Liver (tissue), 9 donors: ENCODE results near the gene RPS6KA2. TPM values are rescaled to one million over a fixed set of nuclear protein-coding genes. Genes with fewer than 3 reads are reported as not detected.

Experiments used
- DNase-seq: peaks from one replicate; pipeline ENCODE4 v3.0.0-alpha.2; 2017; ENCODE audit warnings: low spot score
- H3K27ac ChIP-seq, 2 donors: one replicate each; pipeline ENCODE4 v1.7.0; 2013; ENCODE audit warnings: inconsistent platforms in 2 of 2, low read length in 2 of 2, control low read depth in 1 of 2, low read depth in 1 of 2, mild to moderate bottlenecking in 1 of 2
- H3K27me3 ChIP-seq, 4 donors: one replicate each; pipeline versions ENCODE4 v1.6.1 to v1.7.0; 2013; ENCODE audit warnings: low read length in 3 of 4, inconsistent platforms in 1 of 4, mild to moderate bottlenecking in 1 of 4, moderate library complexity in 1 of 4; ENCODE audit not compliant: control insufficient read depth in 4 of 4, insufficient read depth in 4 of 4
- H3K36me3 ChIP-seq, 4 donors: one replicate each; pipeline versions ENCODE4 v1.6.1 to v1.7.0; 2013; ENCODE audit warnings: low read length in 3 of 4, mild to moderate bottlenecking in 3 of 4, low read depth in 1 of 4, moderate library complexity in 1 of 4; ENCODE audit not compliant: control insufficient read depth in 4 of 4, insufficient read depth in 3 of 4
- H3K4me1 ChIP-seq, 4 donors: one replicate each; pipeline versions ENCODE4 v1.6.1 to v1.7.0; 2013; ENCODE audit warnings: low read length in 3 of 4, mild to moderate bottlenecking in 3 of 4, moderate library complexity in 1 of 4; ENCODE audit not compliant: control insufficient read depth in 4 of 4, insufficient read depth in 4 of 4
- H3K4me3 ChIP-seq, 3 donors: one replicate each; pipeline versions ENCODE4 v1.6.1 to v1.7.0; 2013; ENCODE audit warnings: low read length in 3 of 3, control low read depth in 1 of 3, low read depth in 1 of 3, mild to moderate bottlenecking in 1 of 3
- H3K9ac ChIP-seq, 2 donors: one replicate each; pipeline ENCODE4 v1.7.0; 2013; ENCODE audit warnings: low read length in 2 of 2, mild to moderate bottlenecking in 2 of 2, moderate library complexity in 2 of 2, control low read depth in 1 of 2, low read depth in 1 of 2
- H3K9me3 ChIP-seq, 4 donors: one replicate each; pipeline versions ENCODE4 v1.6.1 to v1.7.0; 2013; ENCODE audit warnings: low read length in 3 of 4; ENCODE audit not compliant: control insufficient read depth in 4 of 4
- EGR1 ChIP-seq, 2 donors: IDR thresholded peaks; 2 replicates each; pipeline ENCODE4 v1.6.1; 2016 to 2018; ENCODE audit warnings: antibody characterized with exemption in 2 of 2, low read depth in 2 of 2
- FOXA1 ChIP-seq: IDR thresholded peaks from 2 replicates; pipeline ENCODE4 v1.6.1; 2016; ENCODE audit warnings: antibody characterized with exemption
- FOXA2 ChIP-seq: IDR thresholded peaks from 2 replicates; pipeline ENCODE4 v1.6.1; 2016; ENCODE audit warnings: antibody characterized with exemption
- GABPA ChIP-seq, 2 donors: IDR thresholded peaks in 1 of 2; conservative IDR thresholded peaks in 1 of 2; 2 replicates each; pipeline ENCODE4 v1.6.1; 2016; ENCODE audit warnings: antibody characterized with exemption in 2 of 2, mild to moderate bottlenecking in 1 of 2, moderate library complexity in 1 of 2
- HNF4A ChIP-seq, 2 donors: conservative IDR thresholded peaks; 2 replicates each; pipeline ENCODE4 v1.6.1; 2016; ENCODE audit warnings: antibody characterized with exemption in 2 of 2, mild to moderate bottlenecking in 2 of 2
- HNF4G ChIP-seq: IDR thresholded peaks from 2 replicates; pipeline ENCODE4 v1.6.1; 2016; ENCODE audit warnings: antibody characterized with exemption
- JUND ChIP-seq, 2 donors: IDR thresholded peaks; 2 replicates each; pipeline ENCODE4 v1.6.1; 2016; ENCODE audit warnings: antibody characterized with exemption in 2 of 2
- NR2F2 ChIP-seq: IDR thresholded peaks from 2 replicates; pipeline ENCODE4 v1.6.1; 2016; ENCODE audit warnings: antibody characterized with exemption
- RAD21 ChIP-seq, 2 donors: IDR thresholded peaks; 2 replicates each; pipeline ENCODE4 v1.6.1; 2016; ENCODE audit warnings: antibody characterized with exemption in 2 of 2, mild to moderate bottlenecking in 2 of 2
- RXRA ChIP-seq, 2 donors: IDR thresholded peaks; 2 replicates each; pipeline ENCODE4 v1.6.1; 2017 to 2018; ENCODE audit warnings: antibody characterized with exemption in 2 of 2, mild to moderate bottlenecking in 1 of 2
- SP1 ChIP-seq: IDR thresholded peaks from 2 replicates; pipeline ENCODE4 v1.6.1; 2018; ENCODE audit warnings: antibody characterized with exemption, mild to moderate bottlenecking
- TAF1 ChIP-seq: conservative IDR thresholded peaks from 2 replicates; pipeline ENCODE4 v1.6.1; 2016; ENCODE audit warnings: antibody characterized with exemption, mild to moderate bottlenecking
- YY1 ChIP-seq: IDR thresholded peaks from 2 replicates; pipeline ENCODE4 v1.6.1; 2016; ENCODE audit warnings: antibody characterized with exemption, mild to moderate bottlenecking
- WGBS: extraction: QIAGEN DNeasy Blood & Tissue Kit; methylation state at CpG from one replicate; pipeline ENCODE4 v1.1.7; 2013; 5-methylcytosine and 5-hydroxymethylcytosine counted together
- polyA plus RNA-seq, 2 donors: library from polyadenylated mRNA; stranded (reverse) in 1 of 2; unstranded in 1 of 2; fragments of 200-250 nt in 1 of 2; fragments of >200 nt in 1 of 2; fragmentation: Nextera tagmentation in 1 of 2; extraction: Ambion mirVana in 1 of 2; gene quantifications; one replicate each; pipeline versions ENCODE4 v1.2.1 to v1.2.3, GENCODE V29; 2013 to 2015
- total RNA-seq, 2 donors: library from RNA; depleted of rRNA; stranded (reverse); fragments of >200 nt; gene quantifications; one replicate each; pipeline ENCODE4 v1.2.3, GENCODE V29; 2014
- TF ChIP-seq, protein P1 (sequence below): fragments of 150-350 bp; IDR thresholded peaks from 2 replicates; pipeline ENCODE4 v1.5.1; 2017; ENCODE audit warnings: improper control_type of control experiment, low read depth, low read length; ENCODE audit not compliant: missing input control
- TF ChIP-seq, protein P2 (sequence below): IDR thresholded peaks from 2 replicates; pipeline ENCODE4 v1.6.1; 2016; ENCODE audit warnings: antibody characterized with exemption
- TF ChIP-seq, protein P3 (sequence below): IDR thresholded peaks from 2 replicates; pipeline ENCODE4 v1.6.1; 2016; ENCODE audit warnings: antibody characterized with exemption
- TF ChIP-seq, protein P4 (sequence below): IDR thresholded peaks from 2 replicates; pipeline ENCODE4 v1.6.1; 2016; ENCODE audit warnings: antibody characterized with exemption
- TF ChIP-seq, protein P5 (sequence below): IDR thresholded peaks from 2 replicates; pipeline ENCODE4 v1.6.1; 2016; ENCODE audit warnings: antibody characterized with exemption, mild to moderate bottlenecking
- donor health status: healthy.
- donor health status: healthy.
- donor health status: healthy.
- donor health status: healthy.
- donor health status: healthy.

Gene RPS6KA2
- total and polyA plus RNA-seq, 4 donors, result 2.5 to 9.0 (median 5.0) TPM

DNA sequence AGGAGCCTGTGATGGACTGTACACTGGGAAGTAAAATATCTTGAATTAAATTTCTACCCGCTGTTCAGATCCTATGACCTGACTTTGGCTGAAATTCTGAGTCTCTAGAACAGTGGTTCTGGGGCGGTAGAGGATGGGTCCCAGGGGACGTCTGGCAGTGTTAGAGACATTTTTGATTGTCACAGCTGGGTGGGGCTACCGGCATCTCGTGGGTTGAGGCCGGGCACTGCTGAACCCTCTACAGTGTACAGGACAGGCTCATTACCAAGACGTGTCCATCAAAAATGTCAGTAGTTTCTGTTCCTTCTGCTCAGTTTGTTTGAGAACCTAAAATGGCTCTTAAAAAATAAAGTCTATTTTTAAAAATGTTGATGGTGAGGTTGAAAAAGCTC is 11.5 kb upstream of the RPS6KA2 start (continued):
- TF ChIP-seq HNF4A (conservative IDR thresholded peaks at IDR 0.05), result no peak
- TF ChIP-seq, protein P1, sequence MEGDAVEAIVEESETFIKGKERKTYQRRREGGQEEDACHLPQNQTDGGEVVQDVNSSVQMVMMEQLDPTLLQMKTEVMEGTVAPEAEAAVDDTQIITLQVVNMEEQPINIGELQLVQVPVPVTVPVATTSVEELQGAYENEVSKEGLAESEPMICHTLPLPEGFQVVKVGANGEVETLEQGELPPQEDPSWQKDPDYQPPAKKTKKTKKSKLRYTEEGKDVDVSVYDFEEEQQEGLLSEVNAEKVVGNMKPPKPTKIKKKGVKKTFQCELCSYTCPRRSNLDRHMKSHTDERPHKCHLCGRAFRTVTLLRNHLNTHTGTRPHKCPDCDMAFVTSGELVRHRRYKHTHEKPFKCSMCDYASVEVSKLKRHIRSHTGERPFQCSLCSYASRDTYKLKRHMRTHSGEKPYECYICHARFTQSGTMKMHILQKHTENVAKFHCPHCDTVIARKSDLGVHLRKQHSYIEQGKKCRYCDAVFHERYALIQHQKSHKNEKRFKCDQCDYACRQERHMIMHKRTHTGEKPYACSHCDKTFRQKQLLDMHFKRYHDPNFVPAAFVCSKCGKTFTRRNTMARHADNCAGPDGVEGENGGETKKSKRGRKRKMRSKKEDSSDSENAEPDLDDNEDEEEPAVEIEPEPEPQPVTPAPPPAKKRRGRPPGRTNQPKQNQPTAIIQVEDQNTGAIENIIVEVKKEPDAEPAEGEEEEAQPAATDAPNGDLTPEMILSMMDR, result no peak
- TF ChIP-seq, protein P2, sequence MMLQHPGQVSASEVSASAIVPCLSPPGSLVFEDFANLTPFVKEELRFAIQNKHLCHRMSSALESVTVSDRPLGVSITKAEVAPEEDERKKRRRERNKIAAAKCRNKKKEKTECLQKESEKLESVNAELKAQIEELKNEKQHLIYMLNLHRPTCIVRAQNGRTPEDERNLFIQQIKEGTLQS, result no peak

DNA sequence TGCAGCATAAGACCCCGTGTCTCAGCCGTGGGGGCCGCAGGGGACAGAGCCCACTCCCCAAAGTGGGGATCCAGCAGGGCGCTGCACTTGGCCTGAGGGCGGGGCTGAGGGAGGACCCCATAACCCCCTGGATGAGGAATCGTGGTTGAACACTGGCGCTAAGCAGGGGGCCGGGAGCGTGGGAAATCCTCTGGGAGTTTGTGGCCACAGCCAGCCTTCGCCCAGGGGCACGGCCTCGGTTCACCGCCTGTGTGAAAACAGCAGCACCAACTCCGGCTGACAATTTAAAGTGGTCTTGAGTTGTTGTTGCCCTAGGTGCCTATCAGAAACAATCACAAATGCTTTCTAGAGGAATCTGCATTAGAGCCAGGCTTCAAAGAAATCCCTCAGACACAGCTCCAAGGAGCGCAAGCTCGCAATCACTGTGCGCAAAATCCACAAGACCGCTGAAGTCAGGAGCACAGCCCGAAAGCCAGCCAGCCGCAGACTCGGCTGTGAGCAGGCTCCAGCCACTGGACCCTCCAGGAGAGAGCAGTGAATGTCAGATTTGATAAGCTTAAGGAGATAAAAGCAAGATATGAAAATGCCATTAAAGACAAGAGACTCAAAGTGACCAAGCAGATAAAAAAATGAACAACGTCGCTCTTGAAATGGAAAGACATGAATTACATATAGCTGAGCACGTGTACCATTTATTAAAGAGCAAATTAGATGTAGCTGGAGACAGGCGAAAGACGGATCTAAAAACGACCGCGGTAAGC is 10.9 kb upstream of the RPS6KA2 start:
- Histone ChIP-seq H3K4me1 (no peaks in the 10 kb centered on the region), H3K36me3 (no peaks in the 10 kb centered on the region), H3K27me3 (no peaks in the 10 kb centered on the region), H3K27ac (no peak overlapping the region), H3K4me3 (no peak overlapping the region), H3K9me3 (no peaks in the 10 kb centered on the region), H3K9ac (no peak overlapping the region)
- TF ChIP-seq, protein P1, result no peak
- TF ChIP-seq GABPA (IDR thresholded peaks at IDR 0.05 in 1 of 2, conservative IDR thresholded peaks at IDR 0.05 in 1 of 2) (no peak), FOXA1 (no peak), EGR1 (IDR thresholded peaks at IDR 0.05; ENCODE audit: low read depth in 2 of 2) (no peak), RAD21 (IDR thresholded peaks at IDR 0.05) (no peak), FOXA2 (no peak), NR2F2 (no peak), TAF1 (no peak), JUND (IDR thresholded peaks at IDR 0.05) (no peak), RXRA (IDR thresholded peaks at IDR 0.05) (no peak), YY1 (no peak), HNF4A (conservative IDR thresholded peaks at IDR 0.05) (no peak), SP1 (no peak), HNF4G (no peak)
- TF ChIP-seq, protein P3, sequence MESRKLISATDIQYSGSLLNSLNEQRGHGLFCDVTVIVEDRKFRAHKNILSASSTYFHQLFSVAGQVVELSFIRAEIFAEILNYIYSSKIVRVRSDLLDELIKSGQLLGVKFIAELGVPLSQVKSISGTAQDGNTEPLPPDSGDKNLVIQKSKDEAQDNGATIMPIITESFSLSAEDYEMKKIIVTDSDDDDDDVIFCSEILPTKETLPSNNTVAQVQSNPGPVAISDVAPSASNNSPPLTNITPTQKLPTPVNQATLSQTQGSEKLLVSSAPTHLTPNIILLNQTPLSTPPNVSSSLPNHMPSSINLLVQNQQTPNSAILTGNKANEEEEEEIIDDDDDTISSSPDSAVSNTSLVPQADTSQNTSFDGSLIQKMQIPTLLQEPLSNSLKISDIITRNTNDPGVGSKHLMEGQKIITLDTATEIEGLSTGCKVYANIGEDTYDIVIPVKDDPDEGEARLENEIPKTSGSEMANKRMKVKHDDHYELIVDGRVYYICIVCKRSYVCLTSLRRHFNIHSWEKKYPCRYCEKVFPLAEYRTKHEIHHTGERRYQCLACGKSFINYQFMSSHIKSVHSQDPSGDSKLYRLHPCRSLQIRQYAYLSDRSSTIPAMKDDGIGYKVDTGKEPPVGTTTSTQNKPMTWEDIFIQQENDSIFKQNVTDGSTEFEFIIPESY, result no peak
- TF ChIP-seq, protein P2, result no peak
- TF ChIP-seq, protein P4, sequence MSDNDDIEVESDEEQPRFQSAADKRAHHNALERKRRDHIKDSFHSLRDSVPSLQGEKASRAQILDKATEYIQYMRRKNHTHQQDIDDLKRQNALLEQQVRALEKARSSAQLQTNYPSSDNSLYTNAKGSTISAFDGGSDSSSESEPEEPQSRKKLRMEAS, result no peak
- TF ChIP-seq, protein P5, sequence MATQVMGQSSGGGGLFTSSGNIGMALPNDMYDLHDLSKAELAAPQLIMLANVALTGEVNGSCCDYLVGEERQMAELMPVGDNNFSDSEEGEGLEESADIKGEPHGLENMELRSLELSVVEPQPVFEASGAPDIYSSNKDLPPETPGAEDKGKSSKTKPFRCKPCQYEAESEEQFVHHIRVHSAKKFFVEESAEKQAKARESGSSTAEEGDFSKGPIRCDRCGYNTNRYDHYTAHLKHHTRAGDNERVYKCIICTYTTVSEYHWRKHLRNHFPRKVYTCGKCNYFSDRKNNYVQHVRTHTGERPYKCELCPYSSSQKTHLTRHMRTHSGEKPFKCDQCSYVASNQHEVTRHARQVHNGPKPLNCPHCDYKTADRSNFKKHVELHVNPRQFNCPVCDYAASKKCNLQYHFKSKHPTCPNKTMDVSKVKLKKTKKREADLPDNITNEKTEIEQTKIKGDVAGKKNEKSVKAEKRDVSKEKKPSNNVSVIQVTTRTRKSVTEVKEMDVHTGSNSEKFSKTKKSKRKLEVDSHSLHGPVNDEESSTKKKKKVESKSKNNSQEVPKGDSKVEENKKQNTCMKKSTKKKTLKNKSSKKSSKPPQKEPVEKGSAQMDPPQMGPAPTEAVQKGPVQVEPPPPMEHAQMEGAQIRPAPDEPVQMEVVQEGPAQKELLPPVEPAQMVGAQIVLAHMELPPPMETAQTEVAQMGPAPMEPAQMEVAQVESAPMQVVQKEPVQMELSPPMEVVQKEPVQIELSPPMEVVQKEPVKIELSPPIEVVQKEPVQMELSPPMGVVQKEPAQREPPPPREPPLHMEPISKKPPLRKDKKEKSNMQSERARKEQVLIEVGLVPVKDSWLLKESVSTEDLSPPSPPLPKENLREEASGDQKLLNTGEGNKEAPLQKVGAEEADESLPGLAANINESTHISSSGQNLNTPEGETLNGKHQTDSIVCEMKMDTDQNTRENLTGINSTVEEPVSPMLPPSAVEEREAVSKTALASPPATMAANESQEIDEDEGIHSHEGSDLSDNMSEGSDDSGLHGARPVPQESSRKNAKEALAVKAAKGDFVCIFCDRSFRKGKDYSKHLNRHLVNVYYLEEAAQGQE, result no peak
- no peak for DNase-seq
- 87% methylated on average over 29 of the region's 29 CpGs for WGBS
